CD8-positive, alpha-beta memory T cell (primary cell): ENCODE data around the gene ZBTB21. TPM values are rescaled to one million over a fixed set of nuclear protein-coding genes. Genes with fewer than 3 reads are reported as not detected.

Experiments used
- CTCF ChIA-PET: fragments of 350-600 bp; sonication (Branson Sonifier 250); formaldehyde crosslinking; loops from one replicate; lab custom pipeline; 2021; ENCODE audit warnings: antibody characterized with exemption; lab: Charles Lee
- POLR2A ChIA-PET: fragments of 350-600 bp; sonication (Branson Sonifier 250); formaldehyde crosslinking; loops from one replicate; lab custom pipeline; 2021; ENCODE audit warnings: antibody characterized with exemption; lab: Charles Lee
- DNase-seq, 5 donors: peaks; one replicate each; pipeline versions ENCODE4 v3.0.0 to v3.0.0-alpha.2; 2020 to 2022; ENCODE audit warnings: mixed read lengths in 1 of 5
- H3K27ac ChIP-seq: one replicate; pipeline ENCODE4 v1.7.0; 2013; ENCODE audit warnings: low read depth, mild to moderate bottlenecking, low read length, moderate library complexity
- H3K27me3 ChIP-seq: 2 replicates; pipeline ENCODE4 v1.7.0; 2013; ENCODE audit warnings: low read length, mild to moderate bottlenecking; ENCODE audit not compliant: insufficient read depth, poor library complexity, severe bottlenecking
- H3K36me3 ChIP-seq: 2 replicates; pipeline ENCODE4 v1.7.0; 2013; ENCODE audit warnings: mild to moderate bottlenecking, low read length, moderate library complexity; ENCODE audit not compliant: insufficient read depth
- H3K4me1 ChIP-seq: 2 replicates; pipeline ENCODE4 v1.7.0; 2013; ENCODE audit warnings: mild to moderate bottlenecking, low read length, moderate library complexity; ENCODE audit not compliant: insufficient read depth
- H3K4me3 ChIP-seq: 2 replicates; pipeline ENCODE4 v1.7.0; 2013; ENCODE audit warnings: mild to moderate bottlenecking, low read length
- H3K9me3 ChIP-seq: 2 replicates; pipeline ENCODE4 v1.7.0; 2013; ENCODE audit warnings: mild to moderate bottlenecking, low read length
- H3K27ac Mint-ChIP-seq, 8 donors: one replicate each; pipeline ENCODE4 v1.8.0; 2020 to 2021; ENCODE audit warnings: mixed read lengths in 8 of 8, mild to moderate bottlenecking in 6 of 8, inconsistent platforms in 3 of 8, moderate library complexity in 3 of 8
- H3K27me3 Mint-ChIP-seq, 2 donors: one replicate each; pipeline ENCODE4 v1.8.0; 2020 to 2021; ENCODE audit warnings: mixed read lengths in 2 of 2, mild to moderate bottlenecking in 1 of 2, moderate library complexity in 1 of 2
- H3K36me3 Mint-ChIP-seq, 3 donors: one replicate each; pipeline ENCODE4 v1.8.0; 2020 to 2021; ENCODE audit warnings: mixed read lengths in 3 of 3, inconsistent platforms in 1 of 3, mild to moderate bottlenecking in 1 of 3
- H3K4me1 Mint-ChIP-seq, 3 donors: one replicate each; pipeline ENCODE4 v1.8.0; 2020 to 2021; ENCODE audit warnings: mixed read lengths in 3 of 3, inconsistent platforms in 1 of 3, mild to moderate bottlenecking in 1 of 3
- H3K4me3 Mint-ChIP-seq, 7 donors: one replicate each; pipeline ENCODE4 v1.8.0; 2020 to 2021; ENCODE audit warnings: mixed read lengths in 7 of 7, mild to moderate bottlenecking in 6 of 7, moderate library complexity in 4 of 7, inconsistent platforms in 2 of 7
- H3K9me3 Mint-ChIP-seq, 5 donors: one replicate each; pipeline ENCODE4 v1.8.0; 2020 to 2022; ENCODE audit warnings: mixed read lengths in 5 of 5, mild to moderate bottlenecking in 3 of 5, moderate library complexity in 2 of 5, inconsistent platforms in 1 of 5
- polyA plus RNA-seq: library from polyadenylated mRNA; unstranded; fragments of 300-500 nt; fragmentation: Illumina TruSeq; gene quantifications from one replicate; pipeline ENCODE4 v1.2.3, GENCODE V29; 2021
- total RNA-seq, 2 experiments: library from RNA; stranded (reverse); gene quantifications; one replicate each; pipeline ENCODE4 v1.2.3, GENCODE V29; 2021

ZBTB21 gene
- total and polyA plus RNA-seq, 3 experiments from 2014 or later, result 5.9 to 43.6 (median 39.0) TPM

DNA sequence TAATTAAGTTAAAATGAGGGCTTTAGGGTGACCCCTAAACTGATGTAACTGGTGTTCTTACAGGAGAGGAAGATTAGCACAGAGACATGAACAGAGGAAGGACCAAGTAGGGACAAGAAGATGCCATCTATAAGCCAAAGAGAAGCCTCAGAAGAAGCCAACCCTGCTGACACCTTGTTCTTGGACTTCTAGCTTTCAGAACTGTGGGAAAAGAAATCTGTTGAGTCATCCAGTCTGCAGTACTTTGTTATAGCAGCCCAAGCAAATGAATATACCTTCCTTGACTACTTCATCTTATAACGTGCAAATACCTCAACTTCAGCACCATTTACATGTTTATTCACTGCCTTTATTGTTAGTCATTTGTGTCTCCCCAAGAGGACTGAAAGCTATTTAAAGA lies 3.4 kb downstream of the ZBTB21 start:
- Histone ChIP-seq H3K27me3 (no peaks in the 10 kb centered on the region), H3K4me1 (peaks cover 13% of the 10 kb centered on the region), H3K9me3 (no peaks in the 10 kb centered on the region), H3K27ac (no peak overlapping the region), H3K36me3 (no peaks in the 10 kb centered on the region), H3K4me3 (no peak overlapping the region)
- Mint-ChIP-seq H3K27me3 (peaks cover 0 to 4% of the 10 kb centered on the region in 2 donors), H3K4me1 (peaks cover 20 to 60% (median 41%) of the 10 kb centered on the region in 3 donors), H3K27ac (peak overlapping the region in 2 of 8 donors; percentile 18 to 99), H3K9me3 (no peaks in the 10 kb centered on the region), H3K36me3 (peaks cover 0 to 33% (median 7%) of the 10 kb centered on the region in 3 donors), H3K4me3 (peak overlapping the region in 1 of 7 donors; percentile 60)
- POLR2A ChIA-PET, result no interaction called here
- CTCF ChIA-PET, result interaction anchor here (1.0 to 3.1 kb wide), 5 partner anchors 80 to 110 kb away, joined by 3 to 27 read pairs (median 4); no protein-coding TSS in a partner anchor
- no peak for DNase-seq

DNA sequence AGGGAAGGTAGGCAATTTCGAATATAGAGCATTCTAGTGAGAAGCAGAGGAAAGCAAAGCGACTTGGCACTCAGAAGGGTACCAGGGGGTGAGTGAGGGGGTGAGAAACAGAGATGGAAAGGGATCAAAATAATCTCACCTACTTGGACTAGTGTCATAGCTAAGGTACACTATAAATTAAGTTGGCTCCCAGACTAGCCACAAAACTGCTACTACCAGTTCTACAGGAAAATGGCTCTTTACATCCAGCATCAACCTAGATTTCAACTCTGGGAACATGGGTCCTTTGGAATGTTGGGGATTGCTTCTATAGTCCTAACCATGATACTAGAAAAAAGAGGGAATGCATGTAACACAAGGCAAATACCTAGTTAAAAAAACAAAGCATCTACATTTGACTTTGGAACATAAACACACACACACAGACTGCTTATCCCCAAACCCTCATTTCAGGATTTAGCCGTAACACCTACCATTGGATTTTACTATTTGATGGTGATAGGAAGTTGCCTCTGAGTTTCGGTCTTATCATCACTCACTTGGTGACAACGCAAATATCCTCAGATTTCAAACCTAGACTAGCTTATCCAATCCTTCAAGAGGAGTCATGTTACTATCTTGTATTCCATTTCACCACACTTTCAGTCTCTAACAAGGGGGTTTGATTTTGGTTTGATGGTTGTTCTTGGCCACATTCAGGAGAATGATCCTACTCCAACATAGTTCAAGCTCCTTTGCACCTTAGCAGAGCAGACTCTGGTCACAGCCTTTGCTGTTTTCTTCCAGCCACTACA lies 5.6 kb downstream of the ZBTB21 start:
- no peaks in the 10 kb centered on the region for H3K9me3 Mint-ChIP-seq
- no peaks in the 10 kb centered on the region for H3K27me3 Mint-ChIP-seq
- ChIA-PET POLR2A (interaction anchor here (0.7 kb wide), 1 partner anchor 184 kb away, joined by 3 read pairs; no protein-coding TSS in a partner anchor), CTCF (interaction anchor here (1.4 to 3.1 kb wide), 2 partner anchors 104 to 113 kb away, joined by 6 to 27 read pairs; no protein-coding TSS in a partner anchor)
- H3K4me1 Mint-ChIP-seq, result peaks cover 20 to 58% (median 48%) of the 10 kb centered on the region in 3 donors
- no peak overlapping the region for H3K4me3 ChIP-seq
- no peaks in the 10 kb centered on the region for H3K9me3 ChIP-seq
- no peak for DNase-seq
- no peak overlapping the region for H3K27ac ChIP-seq
- H3K27me3 ChIP-seq, result no peaks in the 10 kb centered on the region
- peak overlapping the region in 1 of 7 donors; percentile 49 for H3K4me3 Mint-ChIP-seq
- H3K36me3 ChIP-seq, result peaks cover 5% of the 10 kb centered on the region
- H3K36me3 Mint-ChIP-seq, result peaks cover 3 to 44% (median 15%) of the 10 kb centered on the region in 3 donors
- peak overlapping the region in 1 of 8 donors; percentile 65 for H3K27ac Mint-ChIP-seq
- H3K4me1 ChIP-seq, result peaks cover 10% of the 10 kb centered on the region

DNA sequence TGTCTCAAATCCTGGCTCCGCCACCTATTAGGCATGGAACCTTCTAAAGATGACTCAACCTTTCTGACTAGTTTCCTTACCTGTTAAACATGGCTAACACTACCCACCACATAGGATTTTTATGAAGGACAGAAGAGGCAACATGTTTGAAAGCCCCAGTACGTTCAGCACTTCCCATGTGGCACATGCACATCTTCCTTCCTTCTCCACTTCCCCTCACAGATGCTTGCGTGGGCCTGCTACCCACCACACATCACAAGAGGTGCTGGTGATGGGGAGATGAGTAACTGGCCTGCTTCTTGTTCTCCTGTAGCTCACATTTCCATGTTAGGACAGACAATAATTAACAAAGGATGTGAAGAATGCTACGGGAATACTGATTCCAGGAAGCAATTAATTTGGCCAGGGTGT lies 7.1 kb downstream of the ZBTB21 start:
- DNase-seq, result no peak
- Histone ChIP-seq H3K27ac (no peak overlapping the region), H3K27me3 (no peaks in the 10 kb centered on the region), H3K36me3 (peaks cover 5% of the 10 kb centered on the region), H3K4me3 (no peak overlapping the region), H3K9me3 (no peaks in the 10 kb centered on the region), H3K4me1 (peaks cover 4% of the 10 kb centered on the region)
- no peaks in the 10 kb centered on the region for H3K27me3 Mint-ChIP-seq
- ChIA-PET POLR2A (no interaction called here), CTCF (interaction anchor here (1.9 kb wide), 1 partner anchor 105 kb away, joined by 7 read pairs; no protein-coding TSS in a partner anchor)
- H3K36me3 Mint-ChIP-seq, result peaks cover 3 to 46% (median 19%) of the 10 kb centered on the region in 3 donors
- no peaks in the 10 kb centered on the region for H3K9me3 Mint-ChIP-seq
- peaks cover 16 to 51% (median 43%) of the 10 kb centered on the region in 3 donors for H3K4me1 Mint-ChIP-seq
- H3K27ac Mint-ChIP-seq, result peak overlapping the region in 2 of 8 donors; percentile 44 to 58
- peak overlapping the region in 2 of 7 donors; percentile 1 to 32 for H3K4me3 Mint-ChIP-seq

DNA sequence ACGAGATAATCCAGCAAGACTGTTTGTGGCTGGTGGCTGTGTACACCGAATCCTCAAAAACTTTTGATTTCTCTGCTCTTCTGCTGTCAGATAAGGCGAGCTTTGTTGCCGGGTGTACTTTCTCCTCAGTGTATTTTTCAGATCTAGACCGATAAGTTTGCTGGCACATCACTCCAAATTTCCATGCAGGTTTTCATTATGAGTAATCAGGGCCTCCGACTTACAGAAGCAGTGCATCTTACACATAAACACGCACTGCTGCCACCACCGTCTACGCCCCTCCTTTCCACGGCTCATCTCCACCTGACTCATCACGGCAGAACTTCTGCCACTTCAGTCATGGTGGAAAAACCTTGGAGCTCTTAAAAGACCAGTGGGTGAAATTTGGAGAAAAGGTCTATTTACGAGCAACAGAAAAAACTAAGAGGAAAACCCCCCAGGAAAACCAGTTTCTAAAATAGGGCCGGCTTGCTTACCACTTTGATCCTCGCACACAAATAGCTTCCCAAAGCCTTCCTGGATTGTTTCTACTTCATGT lies 7.7 kb downstream of the ZBTB21 start:
- Mint-ChIP-seq H3K27me3 (no peaks in the 10 kb centered on the region), H3K9me3 (no peaks in the 10 kb centered on the region), H3K27ac (peak overlapping the region in 5 of 8 donors; percentile 17 to 83 (median 41)), H3K4me1 (peaks cover 16 to 46% (median 37%) of the 10 kb centered on the region in 3 donors), H3K4me3 (peak overlapping the region in 3 of 7 donors; percentile 39 to 63 (median 49)), H3K36me3 (peaks cover 3 to 43% (median 20%) of the 10 kb centered on the region in 3 donors)
- ChIA-PET CTCF (interaction anchor here (1.9 kb wide), 1 partner anchor 105 kb away, joined by 7 read pairs; no protein-coding TSS in a partner anchor), POLR2A (no interaction called here)
- no peaks in the 10 kb centered on the region for H3K27me3 ChIP-seq
- peaks cover 4% of the 10 kb centered on the region for H3K4me1 ChIP-seq
- DNase-seq, result no peak
- no peaks in the 10 kb centered on the region for H3K9me3 ChIP-seq
- peaks cover 5% of the 10 kb centered on the region for H3K36me3 ChIP-seq
- H3K27ac ChIP-seq, result no peak overlapping the region
- H3K4me3 ChIP-seq, result no peak overlapping the region

DNA sequence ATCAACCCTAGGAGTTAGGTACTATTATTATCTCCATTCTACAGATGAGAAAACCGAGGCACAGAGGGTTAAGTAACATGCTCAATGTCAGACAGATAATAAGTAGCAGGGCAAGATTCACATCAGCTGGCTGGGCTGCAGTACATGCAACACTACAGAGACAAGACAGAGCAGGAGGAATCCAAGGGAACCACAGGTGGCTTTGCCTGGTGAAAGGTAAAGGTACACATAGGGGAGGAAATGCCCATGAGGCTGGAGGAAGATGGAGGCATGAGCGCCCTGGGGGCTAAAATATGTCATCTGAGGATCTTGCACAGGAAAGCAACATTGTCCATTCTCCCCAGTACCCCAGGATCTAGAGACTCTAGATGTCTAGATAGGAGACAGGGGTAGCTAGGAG lies 8.4 kb downstream of the ZBTB21 start:
- Mint-ChIP-seq H3K27me3 (no peaks in the 10 kb centered on the region), H3K4me1 (peaks cover 13 to 42% (median 36%) of the 10 kb centered on the region in 3 donors), H3K9me3 (no peaks in the 10 kb centered on the region), H3K36me3 (peaks cover 3 to 41% (median 20%) of the 10 kb centered on the region in 3 donors), H3K27ac (no peak overlapping the region), H3K4me3 (peak overlapping the region in 1 of 7 donors; percentile 20)
- ChIA-PET POLR2A (no interaction called here), CTCF (interaction anchor here (1.9 kb wide), 1 partner anchor 106 kb away, joined by 7 read pairs; no protein-coding TSS in a partner anchor)
- Histone ChIP-seq H3K36me3 (peaks cover 5% of the 10 kb centered on the region), H3K9me3 (no peaks in the 10 kb centered on the region), H3K4me3 (no peak overlapping the region), H3K4me1 (peaks cover 4% of the 10 kb centered on the region), H3K27ac (no peak overlapping the region), H3K27me3 (no peaks in the 10 kb centered on the region)
- no peak for DNase-seq

DNA sequence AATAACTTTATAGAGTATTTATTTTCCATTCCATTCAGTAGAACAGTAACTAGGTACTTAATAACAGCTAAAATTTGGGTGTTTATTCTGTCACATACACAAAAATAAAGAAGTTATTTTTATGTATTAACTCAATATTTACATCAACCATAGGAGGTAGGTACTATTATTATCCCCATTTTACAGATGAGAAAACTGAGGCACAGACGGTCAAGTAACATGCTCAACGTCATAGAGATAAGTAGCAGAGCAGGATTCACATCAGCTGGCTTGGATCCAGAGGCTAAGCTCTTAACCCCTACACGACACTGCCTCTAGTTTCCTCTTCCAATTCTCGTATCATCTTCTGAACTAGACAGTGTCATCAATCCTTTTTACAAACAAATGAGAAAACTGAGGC lies 9.3 kb downstream of the ZBTB21 start:
- Mint-ChIP-seq H3K4me3 (no peak overlapping the region), H3K36me3 (peaks cover 9 to 46% (median 23%) of the 10 kb centered on the region in 3 donors), H3K27me3 (no peaks in the 10 kb centered on the region), H3K4me1 (peaks cover 11 to 37% (median 32%) of the 10 kb centered on the region in 3 donors), H3K9me3 (no peaks in the 10 kb centered on the region), H3K27ac (peak overlapping the region in 1 of 8 donors; percentile 47)
- POLR2A ChIA-PET, result no interaction called here
- H3K4me3 ChIP-seq, result no peak overlapping the region
- DNase-seq, result no peak
- H3K9me3 ChIP-seq, result no peaks in the 10 kb centered on the region
- CTCF ChIA-PET, result no interaction called here
- no peak overlapping the region for H3K27ac ChIP-seq
- peaks cover 4% of the 10 kb centered on the region for H3K4me1 ChIP-seq
- H3K27me3 ChIP-seq, result no peaks in the 10 kb centered on the region
- H3K36me3 ChIP-seq, result peaks cover 5% of the 10 kb centered on the region

DNA sequence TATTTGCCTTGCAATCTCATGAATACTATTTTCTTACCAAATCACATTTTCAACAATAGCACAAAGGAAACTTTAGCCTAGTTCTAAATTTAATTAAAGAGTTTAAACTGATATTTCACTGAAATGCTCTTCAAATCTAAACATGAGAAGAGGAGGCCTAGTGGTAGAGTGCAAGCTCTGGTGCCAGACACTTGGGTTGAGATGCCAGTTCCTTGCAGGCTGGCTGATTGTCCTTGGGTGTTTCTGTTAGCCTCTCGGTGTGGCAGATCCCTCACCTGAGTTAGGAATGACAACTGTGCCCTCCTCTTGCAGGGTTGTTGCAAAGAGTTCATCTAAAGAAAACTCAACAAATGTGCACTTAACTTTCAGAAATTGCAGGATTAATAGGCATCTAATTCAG lies 12.5 kb downstream of the ZBTB21 start:
- no peak for DNase-seq
- Mint-ChIP-seq H3K27ac (peak overlapping the region in 1 of 8 donors; percentile 23), H3K4me1 (peaks cover 6 to 16% (median 15%) of the 10 kb centered on the region in 3 donors), H3K36me3 (peaks cover 30 to 71% (median 37%) of the 10 kb centered on the region in 3 donors), H3K9me3 (peaks cover 0 to 3% (median 0%) of the 10 kb centered on the region in 5 donors), H3K27me3 (no peaks in the 10 kb centered on the region), H3K4me3 (no peak overlapping the region)
- H3K27ac ChIP-seq, result no peak overlapping the region
- CTCF ChIA-PET, result no interaction called here
- POLR2A ChIA-PET, result no interaction called here
- peaks cover under 1% of the 10 kb centered on the region for H3K4me1 ChIP-seq
- H3K27me3 ChIP-seq, result no peaks in the 10 kb centered on the region
- H3K4me3 ChIP-seq, result no peak overlapping the region
- H3K9me3 ChIP-seq, result no peaks in the 10 kb centered on the region
- peaks cover 22% of the 10 kb centered on the region for H3K36me3 ChIP-seq
